NOMO-1 (cell line): Measurements from ENCODE around the gene GPR160.
"Not testable (repeated sequence)": the region's sequence is repeated elsewhere in the genome, so short reads cannot be mapped to it uniquely, and the experiment has no call there.

ENCODE experiments used
- DNase-seq, 2 experiments: peaks; one replicate each; lab custom pipeline; 2025; ENCODE audit not compliant: unreplicated experiment in 2 of 2; lab: John Stamatoyannopoulos, UW

GPR160 gene

DNA sequence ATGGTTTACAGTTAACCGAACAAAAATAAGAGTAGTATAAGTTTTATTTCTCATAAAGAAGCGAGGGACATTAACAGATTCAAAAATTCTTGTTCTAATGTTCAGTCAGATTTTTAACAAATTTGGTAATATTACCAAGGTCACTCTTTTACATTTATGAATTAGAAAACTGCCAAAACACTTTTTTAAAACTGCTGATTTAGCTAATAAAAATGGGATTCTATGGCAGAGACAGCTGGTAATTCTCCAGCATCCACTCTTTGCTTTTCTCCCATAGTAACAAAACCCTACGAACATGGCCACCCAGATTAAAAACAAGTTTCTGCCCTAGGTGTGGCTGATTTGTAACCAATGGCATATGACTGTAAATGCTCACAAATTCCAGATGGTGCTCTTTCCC, 71.2 kb downstream of the GPR160 start:
- no peak for DNase-seq

DNA sequence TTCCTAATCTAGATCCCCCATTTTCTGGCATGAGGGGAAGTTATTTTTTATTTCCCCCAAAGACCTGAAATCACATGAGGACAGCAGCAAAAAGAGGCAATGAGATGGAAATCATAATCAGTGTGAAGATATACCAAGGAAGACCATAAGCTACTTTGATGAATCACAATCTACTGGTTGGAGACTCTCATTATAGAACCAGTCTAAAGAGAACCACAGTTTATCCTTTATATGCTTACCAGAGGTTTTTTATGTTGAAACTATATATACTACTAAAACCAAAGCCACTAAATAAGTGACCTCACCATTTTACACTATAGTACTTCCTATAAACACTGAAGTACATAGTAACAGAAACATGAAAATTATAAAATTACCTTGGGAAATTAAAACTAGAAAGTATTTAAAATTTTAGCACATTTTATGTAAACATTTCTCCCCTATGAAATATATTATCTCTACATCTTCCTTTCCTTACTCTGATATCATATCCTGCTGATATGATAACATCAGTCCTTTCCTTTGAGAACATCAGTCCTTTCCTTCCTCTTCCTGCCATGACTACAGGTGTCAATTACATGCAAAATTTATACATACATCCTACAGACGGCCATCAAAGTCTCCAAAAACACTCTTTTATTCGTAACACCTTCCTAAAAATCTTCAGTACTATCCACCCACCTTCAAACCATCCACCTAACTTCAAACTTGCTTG, 71.9 kb downstream of the GPR160 start:
- no peak for DNase-seq

DNA sequence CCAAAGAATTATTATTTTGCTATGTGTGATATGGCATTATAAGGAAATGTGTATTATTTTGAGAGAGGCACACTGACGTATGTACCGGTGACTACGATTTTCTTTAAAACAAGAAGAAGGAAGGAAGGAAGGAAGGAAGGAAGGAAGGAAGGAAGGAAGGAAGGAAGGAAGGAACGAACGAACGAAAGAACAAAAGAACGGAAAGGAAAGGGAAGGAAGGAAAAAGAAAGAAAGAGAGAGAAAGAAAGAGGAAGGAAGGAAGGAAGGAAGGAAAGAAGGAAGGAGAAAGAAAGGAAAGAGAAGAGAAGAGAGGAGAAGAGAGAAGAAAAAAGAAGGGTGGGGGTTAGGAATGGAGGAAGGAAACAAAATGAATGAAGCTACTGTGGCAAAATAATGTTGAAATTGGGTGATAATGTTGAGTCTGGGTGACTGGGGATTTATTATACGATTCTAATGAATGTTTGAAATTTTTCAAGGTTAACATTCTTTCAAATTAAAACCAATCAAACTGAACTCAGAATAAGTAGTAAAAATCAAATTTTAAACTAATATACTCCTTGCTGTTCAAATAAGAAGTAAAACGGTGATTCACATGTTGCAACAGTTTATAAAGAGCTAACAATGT, 73.5 kb downstream of the GPR160 start:
- no peak for DNase-seq

GRCh38 chr3:170114165-170114564, 76.4 kb downstream of the GPR160 start:
- DNase-seq = not testable (repeated sequence)

DNA sequence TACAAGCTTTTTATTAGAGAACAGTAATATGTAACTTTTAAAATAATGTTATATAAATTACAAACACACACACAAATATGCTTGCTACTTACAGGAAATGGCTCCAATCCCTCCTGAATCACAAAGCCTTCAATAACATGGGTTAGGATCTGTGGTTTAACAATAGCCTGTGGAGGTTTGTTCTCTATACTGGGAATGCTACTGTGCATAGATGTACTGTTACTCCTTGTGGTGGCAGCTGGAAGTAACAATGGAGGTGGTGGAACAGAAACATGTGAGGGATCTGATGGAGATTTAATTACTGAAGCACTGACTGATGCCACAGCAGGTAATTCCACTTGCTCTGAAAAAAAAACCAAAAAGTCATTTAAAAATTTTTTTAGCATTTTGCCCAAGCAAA, 79.3 kb downstream of the GPR160 start:
- DNase-seq = no peak

- DNase-seq = peak; percentile 84 to 98
Measured at GRCh38 chr3:170128259-170128976, 90.6 kb downstream of the GPR160 start.

DNA sequence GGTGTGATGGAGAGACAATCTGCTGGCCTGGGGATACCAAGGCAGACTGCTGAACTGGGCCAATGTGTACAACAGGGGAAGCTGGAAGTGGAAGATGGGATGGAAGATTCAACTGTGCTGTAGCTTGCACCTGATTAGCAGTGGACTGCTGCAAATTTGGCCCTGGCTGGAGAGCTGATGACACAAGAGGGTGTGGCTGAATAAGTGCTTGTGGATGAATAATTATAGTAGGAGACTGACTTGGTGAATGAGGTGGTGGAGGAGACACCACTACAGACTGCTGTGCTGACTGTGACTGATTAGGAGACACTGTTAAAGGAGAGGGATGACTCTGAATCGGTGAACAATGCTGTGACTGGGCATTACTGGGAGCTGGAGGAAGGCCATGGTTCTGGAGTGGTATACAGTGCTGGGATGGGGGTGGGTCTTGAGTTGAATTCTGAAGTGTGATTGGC, 91.2 kb downstream of the GPR160 start:
- DNase-seq = peak; percentile 53 to 72

DNA sequence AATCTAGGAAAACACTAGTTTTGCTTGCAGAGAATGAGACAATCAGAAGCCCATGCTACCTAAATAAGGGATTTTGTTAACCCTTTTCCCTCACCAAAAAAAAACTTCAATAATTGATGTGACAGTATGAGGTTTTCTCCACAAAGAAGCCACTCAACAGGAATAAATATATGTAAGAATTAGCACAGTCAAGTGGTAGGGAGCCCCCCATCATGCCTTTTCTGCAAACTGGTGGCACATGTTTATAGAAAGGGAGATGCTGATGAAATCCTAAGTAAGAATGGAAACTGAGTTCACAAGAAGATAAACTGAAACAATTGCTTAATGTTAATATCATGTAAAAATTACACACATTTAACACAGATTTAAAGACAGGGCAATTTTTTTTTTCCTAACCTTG, 92.7 kb downstream of the GPR160 start:
- no peak for DNase-seq

- peak in 1 of 2 experiments; percentile 13 for DNase-seq
Measured at GRCh38 chr3:170132335-170132734, 94.5 kb downstream of the GPR160 start.
